Activated CD8-positive, alpha-beta memory T cell treated with anti-CD3 and anti-CD28 coated beads for 48 hours (primary cell): ENCODE data around the gene RAMP3.
"Not testable (repeated sequence)": the region's sequence is repeated elsewhere in the genome, so short reads cannot be mapped to it uniquely, and the experiment has no call there.

ENCODE experiments used
- DNase-seq, 3 experiments: peaks; one replicate each; pipeline ENCODE4 v3.0.0-alpha.2; 2020; ENCODE audit warnings: low read depth in 2 of 3, low spot score in 2 of 3

The RAMP3 gene

DNA sequence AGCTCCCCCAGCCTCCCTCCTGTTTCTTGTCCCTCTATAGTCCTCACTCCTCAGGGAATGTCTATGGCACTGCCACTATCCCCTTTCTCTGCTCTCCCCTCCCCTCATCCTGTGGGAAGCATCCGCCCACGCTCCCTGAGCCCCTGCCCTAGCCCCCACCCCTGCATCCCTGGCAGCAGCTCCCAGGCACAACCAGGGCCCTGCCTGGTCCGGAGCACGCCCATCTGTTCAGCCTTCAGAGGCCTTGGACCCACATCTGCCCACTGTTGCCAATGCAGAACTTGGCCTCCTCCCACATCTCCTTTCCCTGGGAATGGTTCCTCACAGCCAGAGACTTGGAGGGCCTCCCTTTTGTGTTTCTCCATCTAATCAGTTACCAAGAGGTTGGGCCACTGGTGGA is 25.7 kb upstream of the RAMP3 start:
- DNase-seq = no peak

GRCh38 chr7:45132708-45133320 is 24.8 kb upstream of the RAMP3 start:
- no peak for DNase-seq

- no peak for DNase-seq
These were observed 24.2 kb upstream of the RAMP3 start for GRCh38 chr7:45133352-45133751.

DNA sequence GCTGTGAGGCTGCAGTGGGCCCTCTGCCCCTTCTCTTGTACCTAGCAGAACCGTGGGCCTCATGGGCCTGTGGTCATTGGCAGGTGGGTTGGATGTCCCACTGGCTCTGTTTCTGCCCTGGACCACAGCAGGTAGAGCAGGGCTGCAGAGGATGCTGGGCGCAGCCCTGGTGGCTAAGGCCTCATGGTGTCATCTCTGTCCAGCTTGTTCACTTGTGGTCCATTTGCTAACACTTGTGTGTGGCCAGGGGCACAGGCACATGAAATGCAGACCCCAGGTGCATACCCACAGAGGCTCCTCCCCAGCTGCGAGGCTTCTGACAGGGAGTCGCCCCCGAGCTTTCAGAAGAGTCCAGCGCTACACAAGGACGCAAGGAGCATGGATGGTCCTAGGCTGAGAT is 23.7 kb upstream of the RAMP3 start:
- DNase-seq = no peak

DNA sequence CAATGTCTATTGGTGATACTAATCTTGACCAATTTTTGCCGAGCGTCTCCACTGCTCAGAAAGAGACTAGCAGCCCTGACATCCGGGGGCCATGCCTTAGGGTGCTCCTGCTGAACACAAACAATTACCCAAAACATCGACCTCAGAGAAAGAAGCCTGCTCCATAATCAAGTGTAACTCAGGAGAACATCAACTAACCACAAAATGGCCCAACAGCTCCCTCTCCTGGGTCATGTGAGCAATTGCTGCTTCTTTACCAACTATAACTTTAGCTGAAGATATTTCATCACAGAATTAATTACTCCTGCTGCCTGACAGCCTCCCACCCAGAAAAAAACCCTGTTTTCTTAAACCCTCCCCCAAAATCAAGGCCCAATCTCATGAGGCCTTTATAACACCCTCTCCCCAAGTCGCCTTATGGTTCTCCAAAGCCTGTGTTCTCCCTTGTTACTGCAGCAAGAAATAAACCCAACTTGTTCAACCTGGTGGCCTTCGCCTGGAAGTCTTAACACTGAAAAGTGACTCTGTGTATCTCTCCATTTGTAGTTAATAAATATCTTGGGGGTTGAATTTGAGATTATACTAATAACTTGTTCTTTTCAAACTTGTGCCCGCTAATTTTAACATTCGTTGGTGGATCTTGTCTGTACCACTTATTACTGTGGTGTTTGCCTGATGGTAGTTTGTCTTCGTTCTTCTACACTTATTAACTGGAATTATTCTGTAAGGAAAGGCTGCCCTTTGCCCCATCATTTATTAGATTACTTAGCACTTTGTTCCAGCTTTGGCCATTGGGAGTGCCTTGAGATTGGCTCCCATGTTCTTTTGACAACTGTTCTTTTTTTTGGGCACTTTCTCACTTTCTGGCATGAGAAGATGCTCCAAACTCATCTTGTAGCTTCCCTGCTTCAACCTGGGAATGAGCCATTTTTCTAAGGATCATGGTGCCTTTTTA is 21.2 kb upstream of the RAMP3 start:
- DNase-seq = peak in 2 of 3 experiments; percentile 15 to 38

- DNase-seq = no peak
These were observed 18.9 kb upstream of the RAMP3 start for GRCh38 chr7:45138433-45139267.

DNA sequence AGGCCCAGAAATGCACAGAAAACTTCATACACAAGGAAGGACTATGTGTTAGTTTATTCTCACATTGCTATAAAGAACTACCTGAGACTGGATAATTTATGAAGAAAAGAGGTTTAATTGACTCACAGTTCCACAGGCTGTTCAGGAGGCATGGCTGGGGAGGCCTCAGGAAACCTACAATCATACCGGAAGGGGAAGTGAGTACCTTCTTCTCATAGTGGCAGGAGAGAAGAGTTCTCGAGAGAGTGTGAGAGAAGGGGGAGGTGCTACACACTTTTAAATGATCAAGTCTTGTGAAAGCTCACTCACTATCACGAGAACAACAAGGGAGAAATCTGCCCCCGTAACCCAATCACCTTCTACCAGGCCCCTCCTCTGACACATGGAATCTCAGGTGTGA is 16.8 kb upstream of the RAMP3 start:
- no peak for DNase-seq

- no peak for DNase-seq
These were observed 14.0 kb upstream of the RAMP3 start for GRCh38 chr7:45143616-45144015.

DNA sequence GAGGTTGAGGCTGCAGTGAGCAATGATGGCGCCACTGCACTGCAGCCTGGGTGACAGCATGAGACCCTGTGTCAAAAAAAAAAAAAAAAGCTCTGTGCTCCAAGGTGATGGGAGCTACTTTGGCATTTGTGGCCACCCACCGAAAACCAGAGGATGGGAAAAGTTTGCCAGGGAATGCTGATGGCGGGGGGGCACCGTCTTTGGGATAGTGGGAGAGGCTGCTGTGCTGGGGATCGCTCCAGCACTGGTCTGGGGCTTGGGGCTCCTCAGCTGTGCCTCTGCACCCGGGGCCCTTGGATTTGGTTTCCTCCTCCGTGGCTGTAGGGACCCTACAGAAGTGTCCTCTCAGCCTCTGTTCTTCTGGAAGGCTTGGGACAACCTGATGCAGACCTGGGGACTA is 11.7 kb upstream of the RAMP3 start:
- no peak for DNase-seq

- DNase-seq = no peak
These were observed 10.8 kb upstream of the RAMP3 start for GRCh38 chr7:45146531-45147379.

DNA sequence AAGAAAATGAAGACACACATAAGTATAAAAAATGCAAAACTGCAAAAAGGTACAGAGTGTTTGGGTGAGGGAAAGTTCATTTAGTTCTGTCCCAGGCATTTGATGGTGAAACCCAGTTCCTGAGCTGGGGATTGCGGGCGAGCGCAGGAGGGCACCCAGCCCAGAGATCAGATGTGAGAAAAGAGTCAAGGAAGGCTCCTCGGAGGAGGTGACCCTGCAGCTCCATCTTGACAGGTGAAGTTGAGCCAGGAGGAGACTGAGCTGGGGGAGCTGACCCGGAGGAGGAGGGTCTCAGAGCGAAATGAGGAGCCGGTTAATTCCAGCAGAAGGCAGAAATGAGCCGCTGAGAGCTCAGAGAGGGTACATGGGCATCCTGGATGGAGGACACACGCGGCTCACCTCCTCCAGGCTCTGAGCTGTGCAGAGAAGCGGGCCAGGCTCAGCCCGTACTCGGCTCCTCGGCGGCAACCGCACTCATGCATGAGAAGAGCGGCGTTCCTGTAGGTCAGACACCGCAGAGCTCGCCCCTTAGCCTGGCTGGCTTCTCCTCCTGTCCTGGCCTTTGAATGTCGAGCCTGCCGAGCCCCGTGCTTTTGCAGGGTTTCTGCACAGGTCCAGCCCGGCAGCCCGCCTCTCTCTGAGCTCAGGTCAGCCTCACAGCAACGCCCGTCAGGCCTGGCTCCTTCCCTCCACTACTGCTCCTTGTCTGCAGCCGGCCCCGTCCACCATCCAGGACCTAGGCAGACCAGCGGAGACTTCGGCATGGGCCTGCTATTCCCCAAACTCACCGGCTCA is 9.5 kb upstream of the RAMP3 start:
- no peak for DNase-seq

DNA sequence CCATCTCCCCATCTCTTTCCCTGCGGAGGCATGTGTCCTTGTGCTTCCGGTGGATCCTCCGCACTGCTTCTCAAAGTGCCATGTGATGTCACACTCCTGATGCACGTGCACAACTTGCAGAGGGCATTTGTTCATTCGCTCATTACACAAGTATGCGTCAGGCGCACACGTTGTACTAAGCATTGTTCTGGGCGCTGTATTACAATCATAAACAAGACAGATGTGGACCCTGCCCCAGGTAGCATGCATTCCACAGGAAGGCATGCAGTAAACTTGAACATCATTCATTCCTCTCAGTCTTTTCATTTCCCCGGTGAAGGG is 9.0 kb upstream of the RAMP3 start:
- no peak for DNase-seq

DNA sequence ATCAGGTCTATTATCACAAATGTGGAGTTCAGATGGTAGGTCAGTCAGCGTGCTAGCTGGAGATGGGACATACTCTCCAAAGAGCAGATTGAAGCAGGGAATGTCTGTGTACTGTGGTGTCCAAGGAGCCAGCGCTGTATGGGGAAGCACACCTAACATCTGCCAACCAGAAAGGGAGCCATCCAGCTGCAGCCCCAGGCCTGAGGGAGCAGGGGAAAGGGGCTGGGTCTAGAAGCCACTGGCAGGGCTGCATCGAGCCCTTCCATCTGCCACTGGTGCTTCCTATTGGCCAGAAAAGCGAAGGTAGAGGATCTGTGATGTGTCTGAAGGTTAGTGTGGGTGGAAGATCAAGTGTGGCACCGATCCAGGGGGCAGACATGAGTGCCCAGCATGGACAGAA is 8.0 kb upstream of the RAMP3 start:
- DNase-seq = no peak

GRCh38 chr7:45150199-45150598 is 7.4 kb upstream of the RAMP3 start:
- no peak for DNase-seq

DNA sequence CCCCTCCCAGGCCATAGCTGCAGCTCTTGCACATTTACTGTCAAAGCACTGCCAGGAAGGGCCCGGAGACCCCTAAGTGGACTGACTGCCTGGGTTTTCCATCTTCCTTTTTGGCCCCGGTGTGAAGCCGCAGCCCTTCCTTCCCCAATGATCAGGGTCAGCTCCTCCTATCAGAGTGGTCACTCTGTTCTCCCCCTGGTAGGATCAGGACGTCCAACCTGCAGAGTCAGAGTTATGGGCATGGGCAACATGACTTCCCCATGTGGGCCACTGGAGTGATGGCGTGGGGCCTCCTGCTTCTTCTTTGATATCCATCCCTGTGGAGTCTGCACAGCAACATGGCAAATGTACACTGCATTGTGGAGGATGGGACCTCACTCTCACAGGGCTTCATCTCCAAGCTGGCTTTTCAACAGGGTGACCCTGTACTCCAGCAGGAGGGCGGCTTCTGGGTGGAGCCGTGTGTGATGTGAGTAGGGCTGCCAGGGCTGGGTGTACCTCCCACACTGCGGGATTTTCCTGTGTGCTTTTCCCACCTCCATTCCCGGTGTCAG is 6.4 kb upstream of the RAMP3 start:
- DNase-seq = no peak

DNA sequence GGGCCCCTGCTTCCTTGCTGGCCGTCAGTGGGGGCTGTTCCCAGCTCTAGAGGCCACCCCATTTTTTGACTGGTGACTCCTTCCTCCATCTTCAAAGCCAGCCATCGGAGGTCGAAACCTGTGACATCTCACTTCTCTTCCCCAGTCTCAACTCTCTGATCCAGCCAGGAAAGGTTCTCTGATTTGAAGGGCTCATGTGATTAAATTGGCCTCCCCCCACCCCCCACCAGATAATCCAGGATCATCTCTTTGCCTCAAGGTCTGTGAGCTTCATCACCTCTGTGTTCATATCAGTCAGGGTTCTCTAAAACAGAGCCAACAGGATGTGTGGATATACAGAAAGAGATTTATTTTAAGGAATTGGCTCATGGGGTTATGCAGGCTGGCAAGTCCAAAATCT is 5.6 kb upstream of the RAMP3 start:
- DNase-seq = no peak

- DNase-seq = no peak
These were observed 4.4 kb upstream of the RAMP3 start for GRCh38 chr7:45153233-45153632.

- not testable (repeated sequence) for DNase-seq
These were observed 3.7 kb upstream of the RAMP3 start for GRCh38 chr7:45153861-45154260.

DNA sequence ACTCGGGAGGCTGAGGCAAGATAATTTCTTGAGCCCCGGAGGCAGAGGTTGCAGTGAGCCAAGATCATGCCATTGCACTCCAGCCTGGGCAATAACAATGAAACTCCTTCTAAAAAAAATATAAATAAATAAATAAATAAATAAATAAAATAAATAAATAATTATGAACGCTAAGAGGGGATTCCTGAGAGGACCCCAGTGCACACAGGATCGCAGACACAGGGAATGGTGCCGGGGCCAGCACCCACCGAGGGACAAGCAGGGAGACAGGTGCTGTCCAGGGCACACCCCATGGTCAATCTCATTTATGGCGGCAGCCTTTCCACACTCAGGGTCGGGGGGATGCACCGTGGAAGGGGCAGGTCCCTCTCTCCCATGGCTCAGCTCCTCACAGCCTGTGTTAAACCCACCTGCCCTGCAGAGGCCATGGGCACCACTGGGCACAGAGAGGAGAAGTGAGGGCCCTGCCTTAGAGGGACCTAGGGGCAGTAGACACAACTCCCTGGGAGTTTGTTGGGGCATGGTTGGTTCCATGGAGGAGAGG is 2.2 kb upstream of the RAMP3 start:
- DNase-seq = no peak

GRCh38 chr7:45155941-45156340 is 1.6 kb upstream of the RAMP3 start:
- no peak for DNase-seq
